HG03060 (cell line): ENCODE results near the gene OLA1.

Experiments used
- ATAC-seq: cut with Tn5 transposase; IDR thresholded peaks from one replicate; pipeline ENCODE4 v1.9.1; 2021; ENCODE audit warnings: low read depth, moderate number of reproducible peaks; ENCODE audit not compliant: unreplicated experiment

The OLA1 gene

DNA sequence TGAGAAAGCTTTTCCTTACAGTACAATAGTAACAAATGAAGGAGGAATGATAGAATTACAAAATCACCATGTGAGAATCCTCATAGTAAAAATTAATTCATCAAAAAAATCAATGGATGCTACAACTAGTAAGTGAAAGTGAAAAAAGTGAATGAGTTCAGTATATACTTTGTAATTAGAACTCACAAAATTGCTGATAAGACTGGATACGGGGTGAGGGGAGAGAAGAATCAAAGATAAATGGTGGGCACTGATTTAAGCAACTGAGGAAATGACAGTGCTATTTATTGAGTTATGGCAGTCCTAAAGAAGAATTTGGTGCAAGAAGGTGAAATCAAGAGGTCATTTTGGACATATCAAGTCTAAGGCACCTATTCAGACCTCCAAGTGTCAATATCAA, 20.6 kb downstream of the OLA1 start:
- no peak for ATAC-seq

DNA sequence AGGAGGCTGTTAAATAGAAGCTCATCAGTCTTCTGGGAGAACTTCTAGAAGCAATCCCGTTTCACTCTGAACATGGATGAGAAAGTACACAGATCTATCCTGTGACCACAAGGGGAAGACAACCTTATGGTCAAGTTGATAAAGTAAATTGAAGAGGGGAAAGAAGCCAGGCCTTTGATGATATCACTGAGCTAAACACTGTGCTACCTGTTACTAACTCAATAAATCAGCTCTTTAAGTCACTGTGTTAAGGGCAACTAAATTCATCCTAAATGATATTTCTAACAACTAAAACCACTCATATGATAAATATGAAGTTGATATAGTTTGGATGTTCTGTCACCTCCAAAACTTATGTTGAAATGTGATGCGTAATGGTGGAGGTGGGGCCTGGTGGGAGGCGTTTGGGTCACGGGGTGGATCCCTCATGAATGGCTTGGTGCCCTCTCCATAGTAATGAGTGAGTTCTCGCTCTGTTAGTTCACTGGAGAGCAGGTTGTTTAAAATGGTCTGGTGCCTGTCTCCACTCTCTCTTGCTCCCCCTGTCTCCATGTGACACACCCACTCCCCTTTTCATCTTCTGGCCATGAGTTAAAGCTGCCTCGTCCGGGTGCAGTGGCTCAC, 23.6 kb downstream of the OLA1 start:
- no peak for ATAC-seq

DNA sequence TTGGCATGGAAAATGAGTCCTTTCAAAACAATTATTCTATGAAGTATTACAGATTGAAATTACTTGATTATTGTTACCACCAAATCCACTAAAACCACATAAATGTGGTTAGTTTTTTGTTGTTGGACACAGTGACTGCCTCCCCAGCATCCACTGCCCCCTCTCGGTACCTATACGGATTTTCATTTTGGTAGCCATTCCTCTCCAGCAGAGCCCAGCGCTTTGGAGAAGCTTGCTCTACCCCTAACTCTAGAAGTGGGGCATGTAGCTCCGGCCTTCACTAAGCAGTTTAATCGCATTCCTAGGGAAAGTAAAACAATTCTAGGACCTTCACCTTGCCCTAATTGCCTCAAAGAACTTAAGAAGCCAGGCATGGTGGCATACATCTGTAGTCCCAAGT, 24.2 kb downstream of the OLA1 start:
- ATAC-seq, result no peak

DNA sequence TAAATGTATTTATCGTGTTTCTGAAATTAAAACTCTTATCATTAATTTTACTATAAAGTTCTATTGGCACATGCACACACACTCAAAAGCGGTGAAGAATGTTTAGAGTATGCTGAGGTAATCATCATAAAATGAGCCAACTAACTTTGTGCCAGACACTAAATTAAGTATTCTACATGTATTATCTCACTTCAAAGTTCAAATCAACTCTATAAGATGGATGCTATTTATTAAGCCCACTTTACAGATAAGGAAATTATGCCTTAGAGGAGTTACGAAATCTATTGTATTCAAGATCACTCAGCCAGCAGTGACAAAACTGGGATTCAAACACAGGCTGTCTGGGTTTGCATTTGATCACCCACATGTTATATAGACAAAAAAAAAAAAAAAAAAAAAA, 24.9 kb downstream of the OLA1 start:
- no peak for ATAC-seq

DNA sequence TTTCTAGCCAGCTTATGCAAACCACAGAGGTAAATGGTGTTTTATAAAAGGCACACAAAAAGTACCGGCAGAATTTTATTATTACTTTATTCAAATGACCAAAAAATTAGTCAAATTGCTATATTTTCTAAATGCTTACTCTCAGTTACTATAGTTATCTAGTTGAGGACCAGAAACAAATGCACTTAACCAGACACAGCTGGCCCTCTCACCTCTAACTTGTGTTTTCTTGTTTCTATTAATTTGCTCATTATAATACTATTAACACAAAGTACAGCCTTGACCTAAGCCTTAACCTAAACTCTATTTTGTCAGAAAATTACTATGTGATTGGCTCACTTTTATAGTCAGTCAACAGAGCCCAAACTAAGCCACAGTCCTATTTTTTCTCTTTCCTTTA, 26.2 kb downstream of the OLA1 start:
- no peak for ATAC-seq

DNA sequence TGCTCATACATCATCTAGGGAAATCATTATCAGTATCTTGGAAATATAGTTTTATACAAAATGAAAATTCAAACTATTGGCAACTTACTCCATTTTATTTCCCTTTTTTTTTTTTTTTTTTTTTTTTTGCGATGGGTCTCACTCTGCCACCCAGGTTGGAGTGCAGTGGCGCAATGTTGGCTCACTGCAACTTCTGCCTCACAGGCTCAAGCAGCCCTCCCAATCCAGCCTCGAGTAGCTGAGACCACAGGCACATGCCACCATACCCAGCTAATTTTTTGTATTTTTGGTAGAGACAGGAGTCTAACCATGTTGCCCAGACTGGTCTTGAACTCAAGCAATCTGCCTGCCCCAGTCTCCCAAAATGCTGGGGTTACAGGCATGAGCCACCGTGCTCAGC, 29.0 kb downstream of the OLA1 start:
- ATAC-seq, result no peak

DNA sequence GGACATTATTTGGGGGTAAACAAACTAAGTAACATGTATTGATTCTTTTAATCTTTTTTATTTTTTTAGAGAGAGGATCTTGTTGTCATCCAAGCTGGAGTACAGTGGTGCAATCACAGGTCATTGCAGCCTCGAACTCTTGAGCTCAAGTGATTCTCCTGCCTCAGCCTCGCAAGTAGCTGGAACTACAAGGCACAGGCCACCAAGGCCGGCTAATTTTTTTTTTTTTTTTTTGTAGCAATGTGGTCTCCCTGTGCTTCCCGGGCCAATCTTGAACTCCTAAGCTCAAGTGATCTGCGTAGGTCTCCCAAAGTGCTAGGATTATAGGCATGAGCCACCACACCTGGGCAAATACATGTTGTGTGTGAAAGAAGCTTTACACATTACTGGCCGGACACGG, 29.6 kb downstream of the OLA1 start:
- ATAC-seq, result no peak

DNA sequence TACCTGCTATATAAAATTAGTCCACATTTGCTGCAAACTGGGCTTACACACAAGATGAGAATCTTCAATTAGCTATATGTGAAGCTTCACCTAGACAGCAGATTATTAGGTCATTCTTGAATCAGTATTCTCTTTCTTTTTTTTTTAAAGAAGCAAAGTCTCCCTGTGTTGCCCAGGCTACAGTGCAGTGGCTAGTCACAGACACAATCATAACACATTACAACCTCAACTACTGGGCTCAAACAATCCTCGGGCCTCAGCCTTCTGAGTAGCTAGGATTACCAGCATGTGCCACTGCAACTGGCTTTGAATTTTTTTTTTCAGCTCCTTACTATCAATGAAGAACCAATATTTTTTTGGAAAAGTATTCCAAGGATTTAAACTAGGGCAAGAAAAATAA, 30.5 kb downstream of the OLA1 start:
- ATAC-seq, result no peak

DNA sequence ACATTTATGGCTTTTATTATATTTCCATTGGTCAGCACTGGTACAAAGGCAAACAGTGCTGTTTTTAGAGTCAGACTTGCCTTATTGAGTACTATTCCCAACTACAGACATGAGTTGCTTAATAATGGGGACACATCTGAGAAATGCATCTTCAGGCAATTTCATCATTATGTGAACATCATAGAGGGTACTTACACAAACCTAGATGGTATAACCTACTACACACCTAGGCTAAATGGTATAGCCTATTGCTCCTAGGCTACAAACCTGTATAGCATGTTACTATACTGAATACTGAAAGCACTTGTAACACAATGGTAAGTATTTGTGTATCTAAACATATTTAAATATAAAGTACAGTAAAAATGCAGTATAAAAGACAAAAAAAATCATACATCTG, 36.4 kb downstream of the OLA1 start:
- no peak for ATAC-seq

DNA sequence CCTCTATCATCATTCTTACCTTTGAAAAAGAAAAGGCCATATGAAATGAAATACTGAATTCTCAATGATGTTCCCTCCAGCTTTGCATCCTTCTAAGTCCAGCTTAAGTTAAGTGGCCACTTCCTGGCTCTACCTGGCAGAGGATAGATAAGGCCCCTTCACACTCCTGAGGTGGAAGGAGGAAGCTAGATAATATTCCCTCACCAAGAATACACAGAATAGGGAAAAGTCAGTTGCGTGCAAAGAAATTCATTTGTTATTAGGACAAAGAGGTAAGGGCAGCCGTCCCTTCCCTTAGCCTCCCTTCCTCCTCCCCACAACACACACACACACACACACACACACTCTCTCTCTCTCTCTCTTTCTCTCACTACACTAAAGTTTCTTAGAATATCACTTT, 37.5 kb downstream of the OLA1 start:
- ATAC-seq, result no peak

DNA sequence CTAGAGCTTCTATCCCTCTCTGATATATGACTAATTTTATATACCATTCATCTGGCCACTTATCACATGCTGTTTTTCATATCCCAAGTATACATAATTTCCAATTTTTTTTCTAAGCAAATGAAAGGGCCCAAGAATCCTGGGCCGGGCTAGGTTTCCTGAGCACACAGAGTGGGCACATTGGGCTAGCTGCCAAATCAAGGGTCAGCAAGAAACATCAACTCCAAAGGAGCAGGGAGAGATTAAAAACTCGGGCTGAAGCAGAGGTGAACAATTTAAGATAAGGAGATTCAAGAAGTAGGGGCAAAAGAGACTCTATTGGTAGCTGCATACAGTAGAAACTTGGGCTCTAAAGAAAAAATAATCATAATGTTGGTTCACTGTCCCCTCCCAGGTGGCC, 39.0 kb downstream of the OLA1 start:
- no peak for ATAC-seq

DNA sequence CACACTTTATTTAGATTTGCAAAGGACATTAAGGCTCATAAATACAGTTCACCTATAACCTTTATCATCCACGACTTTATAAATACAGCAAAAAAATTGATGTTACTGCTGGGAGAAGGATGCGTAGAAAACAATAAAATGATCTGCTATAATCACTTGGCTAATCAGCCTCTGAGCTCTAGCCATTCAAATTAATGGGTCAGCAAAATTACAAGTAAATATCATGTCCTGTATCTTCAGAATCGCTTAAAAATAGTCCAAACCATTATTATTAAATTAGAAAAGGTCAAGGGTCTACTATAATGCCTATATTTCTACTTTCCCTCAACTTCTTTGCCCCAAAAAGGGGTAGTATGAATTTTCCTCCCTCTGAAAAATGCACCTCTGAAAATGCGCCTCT, 40.3 kb downstream of the OLA1 start:
- no peak for ATAC-seq

DNA sequence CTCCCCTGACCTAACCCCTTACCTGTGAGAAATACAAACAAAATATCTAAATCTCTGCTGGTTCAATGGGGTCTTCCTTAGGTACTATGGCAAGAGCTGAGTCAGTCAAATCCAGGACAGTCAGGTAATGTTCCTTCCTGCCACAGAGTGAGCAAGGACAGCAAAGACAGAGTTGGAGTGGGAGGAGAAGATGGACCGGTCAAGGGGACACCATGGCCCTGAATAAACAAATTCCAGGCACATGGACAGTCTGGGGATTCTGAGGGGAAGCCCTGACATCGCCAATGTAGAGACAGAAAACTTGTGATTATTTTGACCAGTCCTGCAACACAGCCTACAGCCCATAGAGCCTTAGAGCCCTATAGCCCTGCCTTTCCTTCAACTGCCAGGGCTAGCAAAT, 42.8 kb downstream of the OLA1 start:
- ATAC-seq, result no peak

DNA sequence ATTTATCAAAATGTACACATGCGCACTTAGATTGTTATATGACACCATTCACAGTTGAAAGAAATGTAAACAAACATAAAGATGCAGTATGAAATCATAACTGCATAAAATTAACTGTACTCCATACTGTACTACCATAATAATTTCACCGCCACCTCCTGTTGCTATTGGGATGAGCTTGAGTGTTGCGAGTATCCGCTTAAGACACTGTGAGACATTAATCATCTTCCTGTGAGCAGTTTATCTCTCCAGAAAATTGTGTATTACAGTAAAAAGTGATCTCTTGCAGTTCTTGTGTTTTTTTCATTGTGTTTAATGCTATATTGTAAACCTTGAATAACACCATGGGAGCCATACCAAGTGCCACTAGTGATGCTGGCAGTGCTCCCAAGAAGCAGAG, 46.1 kb downstream of the OLA1 start:
- ATAC-seq, result no peak

DNA sequence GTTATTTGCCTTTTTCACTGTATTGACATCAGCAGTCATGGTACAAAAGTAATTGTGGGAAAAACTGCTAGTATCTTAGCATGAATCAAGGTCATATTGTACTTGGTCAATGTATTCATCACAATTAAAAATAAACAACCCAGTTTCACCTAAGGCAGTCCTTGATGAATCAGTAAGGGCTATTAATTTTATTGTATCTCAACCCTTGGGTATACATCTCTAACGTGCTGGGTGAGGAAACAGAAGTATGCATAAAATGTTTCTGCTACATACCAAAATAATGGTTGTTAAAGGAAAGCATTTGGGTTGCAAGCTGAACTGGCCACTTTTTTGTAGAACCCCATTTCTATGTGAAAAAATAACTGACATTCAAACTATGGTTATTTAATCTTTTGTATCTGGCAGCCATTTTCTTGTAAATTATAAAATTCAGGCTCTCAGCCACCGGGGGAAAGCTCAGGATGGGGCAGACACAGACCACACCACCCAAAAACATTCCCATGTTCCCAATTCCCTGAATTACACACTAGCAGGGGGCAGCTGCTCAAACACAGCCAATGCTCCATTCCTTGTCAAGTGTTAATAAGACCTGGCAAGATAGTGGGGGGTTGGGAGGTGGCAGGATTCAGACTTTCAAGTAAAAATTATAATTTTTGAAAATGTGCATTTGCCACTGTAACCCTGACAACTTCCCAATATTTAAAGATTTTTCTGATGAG, 49.3 kb downstream of the OLA1 start:
- ATAC-seq, result no peak

DNA sequence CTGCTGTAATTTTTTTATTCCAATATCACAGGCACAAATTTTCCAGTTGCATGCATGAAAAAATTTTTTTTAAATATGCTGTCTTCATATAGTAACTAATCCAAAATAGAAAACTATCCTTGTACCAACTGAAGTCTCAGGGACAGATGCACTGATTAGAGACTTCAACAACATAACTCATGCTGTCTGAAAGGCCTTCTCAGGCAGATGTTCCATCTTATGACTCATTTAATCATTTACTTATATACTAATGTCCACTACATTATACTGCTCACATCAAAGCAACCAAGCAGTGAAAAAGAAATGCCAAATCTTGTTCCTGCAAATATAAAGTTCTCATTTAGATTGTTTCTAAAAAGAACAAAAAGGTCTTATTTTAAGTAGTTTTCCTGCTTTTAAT, 53.1 kb downstream of the OLA1 start:
- ATAC-seq, result no peak

DNA sequence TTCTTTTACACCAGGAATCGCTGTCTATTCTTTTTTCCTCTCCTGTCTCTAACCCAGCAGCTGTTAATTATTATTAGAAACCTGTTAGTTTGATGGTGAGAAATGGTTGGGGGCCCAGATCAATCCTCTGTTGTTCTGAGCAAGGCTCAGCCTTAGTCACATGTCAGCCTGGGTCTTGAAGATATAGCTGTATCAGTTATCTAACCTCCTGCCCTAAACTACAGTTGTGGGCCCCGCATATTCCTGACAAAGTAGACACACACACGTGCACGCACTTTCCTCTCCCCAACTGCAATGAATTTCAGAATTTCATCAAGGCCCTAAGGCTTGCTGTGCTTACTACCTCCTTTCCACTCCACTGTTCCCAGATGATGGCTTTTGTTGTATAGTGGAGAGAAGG, 54.6 kb downstream of the OLA1 start:
- ATAC-seq, result no peak

DNA sequence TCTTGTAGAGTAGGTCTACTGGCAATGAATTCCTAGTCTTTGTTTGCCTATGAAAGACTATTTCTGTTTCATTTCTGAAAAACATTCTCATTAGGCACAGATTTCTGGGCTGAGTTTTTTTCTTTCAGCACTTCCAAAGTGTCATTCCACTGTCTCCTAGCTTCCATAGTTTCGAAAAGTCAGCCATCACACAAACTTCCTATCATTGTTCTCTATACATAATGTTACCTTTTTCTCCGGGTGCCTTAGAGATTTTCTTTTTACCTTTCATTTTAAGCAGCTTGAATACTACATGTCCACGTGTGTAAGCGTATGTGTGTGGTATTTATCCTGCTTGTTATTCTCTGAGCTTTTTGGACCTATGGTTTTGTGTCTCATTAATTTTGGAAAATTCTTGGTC, 55.7 kb downstream of the OLA1 start:
- ATAC-seq, result no peak

DNA sequence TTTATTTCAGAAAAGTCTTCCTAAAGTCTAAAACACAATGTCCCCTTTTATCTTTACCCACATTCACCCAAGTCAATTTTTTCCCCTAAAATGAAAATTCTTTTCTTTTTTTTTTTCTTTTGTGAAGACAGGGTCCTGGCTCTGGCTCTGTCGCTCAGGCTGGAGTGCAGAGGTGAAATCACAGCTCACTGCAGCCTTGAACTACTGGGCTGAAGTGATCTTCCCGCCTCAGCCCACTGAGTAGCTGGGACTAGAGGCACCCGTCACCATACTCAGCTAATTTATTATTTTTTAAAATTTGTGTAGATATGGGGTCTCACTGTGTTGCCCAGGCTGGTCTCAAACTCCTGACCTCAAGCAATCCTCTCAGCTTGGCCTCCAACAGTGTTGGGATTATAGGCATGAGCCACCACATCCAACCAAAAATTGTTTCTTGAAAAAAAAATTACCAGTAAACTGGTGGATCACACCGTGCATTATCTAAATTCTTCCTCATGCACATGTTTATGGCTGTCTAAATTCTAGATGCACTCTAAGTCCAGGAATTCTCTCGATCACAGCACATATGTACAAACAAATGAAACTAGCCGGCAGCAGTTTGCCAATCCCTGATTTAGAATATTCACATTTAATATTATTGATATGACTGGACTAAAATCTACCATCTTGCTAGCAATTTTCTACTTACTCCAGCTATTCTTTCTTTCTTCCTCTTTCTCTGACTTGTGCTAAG, 56.8 kb downstream of the OLA1 start:
- no peak for ATAC-seq

DNA sequence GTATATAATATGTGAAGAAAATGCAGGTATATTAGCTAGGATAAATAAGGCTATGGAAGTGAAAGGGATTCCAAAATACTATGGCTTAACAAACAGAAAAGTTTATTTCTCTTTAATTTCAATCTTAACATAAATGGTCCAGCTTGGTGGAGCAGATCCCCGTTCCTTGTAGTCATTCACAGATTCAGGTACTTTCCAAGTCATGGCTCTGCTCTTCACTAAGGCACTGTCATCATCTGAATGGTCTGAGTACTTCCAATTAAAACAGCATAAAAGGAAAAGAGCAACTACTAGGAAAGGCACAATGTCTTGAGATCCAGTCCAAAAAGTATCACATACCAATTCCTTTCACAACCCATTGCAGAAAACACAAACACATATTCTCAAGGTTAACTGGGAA, 63.4 kb downstream of the OLA1 start:
- ATAC-seq, result no peak

DNA sequence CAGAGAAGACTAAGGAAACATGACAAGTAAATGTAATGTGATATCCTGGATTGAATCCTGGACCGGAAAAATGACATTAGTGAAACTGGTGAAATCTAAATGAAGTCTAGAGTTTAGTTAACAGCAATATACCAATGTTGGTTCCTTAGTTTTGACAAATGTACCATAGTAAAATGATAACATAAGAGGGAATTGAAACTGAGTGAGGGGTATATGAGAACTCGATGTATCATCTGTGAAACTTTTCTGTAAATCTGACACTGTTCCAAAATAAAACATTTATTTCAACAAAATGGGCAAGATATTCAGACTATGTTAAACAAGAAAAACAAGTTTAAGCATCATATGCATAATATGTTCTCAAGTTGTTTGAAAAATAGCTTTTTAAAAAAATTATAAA, 63.8 kb downstream of the OLA1 start:
- ATAC-seq, result no peak

DNA sequence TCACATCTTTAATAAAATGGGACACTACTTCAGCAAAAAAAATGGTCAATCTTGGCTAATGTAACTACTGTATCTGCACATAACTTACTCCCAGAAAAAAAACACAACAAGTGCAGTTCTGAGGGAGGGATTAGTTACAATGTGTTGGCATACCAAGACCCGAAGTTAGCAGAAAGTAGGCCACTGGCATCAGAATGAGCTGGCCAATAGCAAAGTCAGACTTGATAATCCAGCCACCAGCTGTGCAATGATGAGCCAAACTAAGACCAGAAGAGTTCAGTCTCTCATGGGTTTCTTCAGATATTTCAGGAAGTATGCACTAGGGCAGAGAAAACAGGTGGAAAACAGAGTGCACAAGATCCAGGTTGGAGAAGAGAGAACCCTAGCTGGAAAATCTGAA, 65.3 kb downstream of the OLA1 start:
- no peak for ATAC-seq
